GM12875 (cell line): ENCODE measurements around the gene RBP4.

Experiments
- H3K4me3 ChIP-seq: one replicate; pipeline ENCODE4 v1.5.1; 2011; ENCODE audit warnings: low read depth, low read length, control low read depth
- CTCF ChIP-seq: IDR thresholded peaks from 2 replicates; pipeline ENCODE4 v1.5.1; 2011; ENCODE audit warnings: low read depth, mild to moderate bottlenecking, control low read depth, inconsistent platforms, low read length, moderate library complexity, borderline replicate concordance; ENCODE audit not compliant: insufficient read depth

Gene RBP4

GRCh38 chr10:93596539-93596938, 4.5 kb downstream of the RBP4 start:
- TF ChIP-seq CTCF, result no peak
- no peak overlapping the region for H3K4me3 ChIP-seq

GRCh38 chr10:93595378-93596161, 5.5 kb downstream of the RBP4 start:
- TF ChIP-seq CTCF, result no peak
- no peak overlapping the region for H3K4me3 ChIP-seq

- H3K4me3 ChIP-seq, result no peak overlapping the region
- TF ChIP-seq CTCF, result no peak
These were observed 6.5 kb downstream of the RBP4 start for GRCh38 chr10:93594518-93594917.

- H3K4me3 ChIP-seq, result no peak overlapping the region
- no peak for TF ChIP-seq CTCF
These were observed 7.3 kb downstream of the RBP4 start for GRCh38 chr10:93593749-93594148.

GRCh38 chr10:93593254-93593653, 7.8 kb downstream of the RBP4 start:
- no peak overlapping the region for H3K4me3 ChIP-seq
- TF ChIP-seq CTCF, result no peak

GRCh38 chr10:93591065-93591808, 9.8 kb downstream of the RBP4 start:
- no peak for TF ChIP-seq CTCF
- no peak overlapping the region for H3K4me3 ChIP-seq

GRCh38 chr10:93590638-93591037, 10.4 kb downstream of the RBP4 start:
- H3K4me3 ChIP-seq, result no peak overlapping the region
- no peak for TF ChIP-seq CTCF
